RWPE1 (cell line): ENCODE data around the gene CD300C.
"Not testable (repeated sequence)": the region's sequence is repeated elsewhere in the genome, so short reads cannot be mapped to it uniquely, and the experiment has no call there.

Source experiments
- CTCF ChIA-PET: fragments of 350-600 bp; sonication (Branson Sonifier 250); formaldehyde crosslinking; extraction: SDS; loops from one replicate; lab custom pipeline; 2021; lab: Yijun Ruan, JAX
- POLR2A ChIA-PET: fragments of 400-600 bp; formaldehyde crosslinking; extraction: SDS; loops from one replicate; lab custom pipeline; 2020; ENCODE audit warnings: antibody characterized with exemption; ENCODE audit not compliant: low non-redundant PET; lab: Yijun Ruan, JAX
- DNase-seq: peaks from one replicate; pipeline ENCODE4 v3.0.0; 2012; ENCODE audit warnings: low spot score
- H3K27ac ChIP-seq: fragments of 450-650 bp; 2 replicates; pipeline ENCODE4 v1.5.1; 2017
- TF ChIP-seq, protein P1 (sequence below): fragments of 450-650 bp; conservative IDR thresholded peaks from 2 replicates; pipeline ENCODE4 v1.5.1; 2017; ENCODE audit warnings: low read depth, mild to moderate bottlenecking

The CD300C gene

GRCh38 chr17:74520016-74520434 is 25.9 kb downstream of the CD300C start:
- TF ChIP-seq, protein P1, sequence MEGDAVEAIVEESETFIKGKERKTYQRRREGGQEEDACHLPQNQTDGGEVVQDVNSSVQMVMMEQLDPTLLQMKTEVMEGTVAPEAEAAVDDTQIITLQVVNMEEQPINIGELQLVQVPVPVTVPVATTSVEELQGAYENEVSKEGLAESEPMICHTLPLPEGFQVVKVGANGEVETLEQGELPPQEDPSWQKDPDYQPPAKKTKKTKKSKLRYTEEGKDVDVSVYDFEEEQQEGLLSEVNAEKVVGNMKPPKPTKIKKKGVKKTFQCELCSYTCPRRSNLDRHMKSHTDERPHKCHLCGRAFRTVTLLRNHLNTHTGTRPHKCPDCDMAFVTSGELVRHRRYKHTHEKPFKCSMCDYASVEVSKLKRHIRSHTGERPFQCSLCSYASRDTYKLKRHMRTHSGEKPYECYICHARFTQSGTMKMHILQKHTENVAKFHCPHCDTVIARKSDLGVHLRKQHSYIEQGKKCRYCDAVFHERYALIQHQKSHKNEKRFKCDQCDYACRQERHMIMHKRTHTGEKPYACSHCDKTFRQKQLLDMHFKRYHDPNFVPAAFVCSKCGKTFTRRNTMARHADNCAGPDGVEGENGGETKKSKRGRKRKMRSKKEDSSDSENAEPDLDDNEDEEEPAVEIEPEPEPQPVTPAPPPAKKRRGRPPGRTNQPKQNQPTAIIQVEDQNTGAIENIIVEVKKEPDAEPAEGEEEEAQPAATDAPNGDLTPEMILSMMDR, result no peak
- ChIA-PET CTCF (interaction anchor here (0.7 to 0.8 kb wide), 2 partner anchors 44 to 243 kb away, joined by 4 to 6 read pairs; no protein-coding TSS in a partner anchor), POLR2A (interaction anchor here (0.5 kb wide), 1 partner anchor 76 kb away, joined by 3 read pairs; no protein-coding TSS in a partner anchor)
- H3K27ac ChIP-seq, result no peak overlapping the region
- no peak for DNase-seq

DNA sequence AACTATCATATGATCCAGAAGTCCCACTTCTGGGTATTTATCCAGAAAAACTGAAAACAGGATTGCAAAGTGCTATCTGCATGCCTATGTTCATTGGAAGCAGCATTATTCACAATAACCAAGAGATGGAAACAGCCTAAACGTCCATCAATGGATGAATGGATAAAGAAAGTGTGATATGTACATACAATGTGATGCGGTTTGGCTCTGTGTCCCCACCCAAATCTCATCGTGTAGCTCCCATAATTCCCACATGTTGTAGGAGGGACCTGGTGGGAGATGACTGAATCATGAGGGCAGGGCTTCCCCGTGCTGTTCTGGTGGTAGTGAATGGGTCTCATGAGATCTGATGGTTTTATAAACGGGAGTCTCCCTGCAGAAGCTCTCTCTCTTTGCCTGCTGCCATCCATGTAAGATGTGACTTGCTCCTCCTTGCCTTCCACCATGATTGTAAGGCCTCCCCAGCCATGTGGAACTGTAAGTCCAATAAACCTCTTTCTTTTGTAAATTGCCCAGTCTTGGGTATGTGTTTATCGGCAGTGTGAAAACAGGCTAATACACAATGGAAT is 27.4 kb downstream of the CD300C start:
- H3K27ac ChIP-seq, POLR2A ChIA-PET, CTCF ChIA-PET, DNase-seq: not testable (repeated sequence)

DNA sequence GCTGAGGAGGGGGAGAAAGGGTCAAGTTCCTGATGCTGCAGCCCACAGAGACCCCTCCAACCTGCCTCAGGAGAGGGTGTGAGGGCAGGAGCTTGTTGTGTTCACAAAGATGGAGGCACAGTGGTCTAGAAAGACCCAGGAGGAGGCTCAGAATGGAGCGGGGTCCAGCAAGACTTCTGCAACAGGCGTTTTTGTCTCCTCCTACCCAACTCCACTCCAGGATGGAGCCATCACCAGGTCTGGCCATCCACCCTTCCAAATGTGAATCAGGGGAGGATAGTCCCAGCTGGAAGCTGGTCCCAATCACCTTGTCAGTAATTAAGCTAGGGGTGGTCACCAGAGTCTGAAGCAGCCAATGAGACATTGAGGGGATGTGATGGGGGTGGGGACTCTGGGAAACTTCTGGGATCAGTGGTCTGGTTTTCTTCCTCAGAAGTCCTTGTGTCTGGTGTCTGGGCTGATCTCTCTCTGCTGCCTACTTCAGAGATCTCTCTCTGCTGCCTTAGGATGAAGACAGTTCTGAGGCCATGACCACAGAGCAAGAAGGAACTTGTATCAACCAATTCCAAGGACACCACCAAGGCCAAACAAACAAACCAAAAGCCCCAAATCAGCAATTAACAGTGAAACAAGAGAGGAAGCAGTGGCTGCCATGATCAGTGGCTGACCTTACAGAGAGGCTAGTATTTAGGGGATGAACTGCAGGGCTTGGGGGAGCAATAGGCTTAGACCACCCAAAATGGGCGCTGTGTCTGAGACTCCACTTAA is 29.2 kb downstream of the CD300C start:
- ChIA-PET POLR2A (no interaction called here), CTCF (no interaction called here)
- no peak overlapping the region for H3K27ac ChIP-seq
- DNase-seq, result no peak
- TF ChIP-seq, protein P1, result no peak

DNA sequence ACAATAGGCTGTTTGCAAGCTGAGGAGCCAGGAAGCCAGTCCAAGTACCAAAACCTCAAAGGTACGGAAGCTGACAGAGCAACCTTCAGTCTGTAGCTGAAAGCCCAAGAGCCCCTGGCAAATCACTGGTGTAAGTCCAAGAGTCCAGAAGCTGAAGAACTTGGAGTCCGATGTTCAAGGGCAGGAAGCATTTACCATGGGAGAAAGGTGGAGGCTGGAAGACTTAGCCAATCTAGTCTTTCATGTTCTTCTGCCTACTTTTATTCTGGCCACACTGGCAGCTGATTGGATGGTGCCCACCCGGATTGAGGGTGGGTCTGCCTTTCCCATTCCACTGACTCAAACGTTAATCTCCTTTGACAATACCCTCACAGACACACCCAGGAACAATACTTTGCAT is 30.0 kb downstream of the CD300C start:
- ChIA-PET POLR2A (no interaction called here), CTCF (interaction anchor here (0.6 kb wide), 1 partner anchor 148 kb away, joined by 4 read pairs; no protein-coding TSS in a partner anchor)
- TF ChIP-seq, protein P1, result no peak

DNA sequence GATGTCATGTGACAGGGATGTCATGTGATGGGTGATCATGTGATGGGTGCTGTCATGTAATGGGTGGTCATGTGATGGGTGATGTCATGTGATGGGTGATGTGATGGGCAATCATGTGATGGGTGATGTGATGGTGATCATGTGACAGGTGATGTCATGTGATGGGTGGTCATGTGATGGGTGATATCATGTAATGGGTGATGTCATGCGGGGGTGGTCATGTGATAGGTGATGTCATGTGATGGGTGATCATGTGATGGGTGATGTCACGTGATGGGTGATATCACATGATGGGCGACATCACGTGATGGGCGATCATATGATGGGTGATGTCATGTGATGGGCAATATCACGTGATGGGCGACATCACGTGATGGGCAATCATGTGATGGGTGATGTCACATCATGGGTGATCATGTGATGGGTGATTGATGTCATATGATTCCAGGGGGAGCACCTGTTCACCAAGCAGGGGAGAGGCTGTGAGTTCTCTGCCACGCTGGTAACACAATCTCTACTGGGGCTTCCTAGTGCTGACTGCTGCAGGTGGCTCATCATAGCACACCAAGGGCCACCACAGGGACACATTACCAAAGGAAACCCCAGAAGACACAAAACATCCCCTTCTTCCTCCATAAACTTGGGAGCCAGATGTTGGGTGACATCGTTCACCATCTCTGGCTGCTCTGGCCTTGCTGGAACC is 31.1 kb downstream of the CD300C start:
- ChIA-PET CTCF (no interaction called here), POLR2A (no interaction called here)
- H3K27ac ChIP-seq, result no peak overlapping the region
- DNase-seq, result peak; percentile 30
- TF ChIP-seq, protein P1, result no peak

More for the DNA sequence above, 30.0 kb downstream of the CD300C start:
- H3K27ac ChIP-seq, result no peak overlapping the region
- DNase-seq, result no peak

- H3K27ac ChIP-seq, result no peak overlapping the region
- TF ChIP-seq, protein P1, result no peak
- ChIA-PET POLR2A (no interaction called here), CTCF (no interaction called here)
- peak; percentile 36 for DNase-seq
Observed at GRCh38 chr17:74513987-74514631, 31.8 kb downstream of the CD300C start.
